PC-3 (cell line): ENCODE data around the gene SLAMF7. TPM values are rescaled to one million over a fixed set of nuclear protein-coding genes. Genes with fewer than 3 reads are reported as not detected.

Experiments used
- ATAC-seq: fragments of 200-7000 bp; cut with Tn5 transposase; 2 replicates; pipeline ENCODE4 v1.9.1; 2020; ENCODE audit warnings: mild to moderate bottlenecking, moderate library complexity
- BruUV-seq: library from RNA; stranded (reverse); fragments of 400-500 nt; replicated peaks from 2 replicates; lab custom pipeline; 2021; lab: Mats Ljungman, UMichigan
- CTCF ChIA-PET: fragments of 300-600 bp; sonication (Branson Sonifier 250); formaldehyde crosslinking; loops from one replicate; lab custom pipeline; 2022; ENCODE audit warnings: antibody characterized with exemption; lab: Charles Lee
- POLR2A ChIA-PET: fragments of 300-600 bp; sonication (Branson Sonifier 250); formaldehyde crosslinking; loops from one replicate; lab custom pipeline; 2022; ENCODE audit warnings: antibody characterized with exemption; ENCODE audit not compliant: unreplicated experiment; lab: Charles Lee
- DNase-seq: peaks from one replicate; pipeline ENCODE4 v3.0.0-alpha.2; 2015
- H2AFZ ChIP-seq: fragments of 300-600 bp; sonication (generic); 2 replicates; pipeline ENCODE4 v1.6.0; 2016; ENCODE audit warnings: antibody characterized with exemption, low read length
- H3F3A ChIP-seq: fragments of 300-600 bp; sonication (generic); one replicate; pipeline ENCODE4 v1.6.0; 2017; ENCODE audit warnings: antibody characterized with exemption, low read length, control low read depth, mild to moderate bottlenecking; ENCODE audit not compliant: unreplicated experiment
- H3K27ac ChIP-seq: fragments of 300-600 bp; sonication (generic); 2 replicates; pipeline ENCODE4 v1.5.1; 2016; ENCODE audit warnings: mild to moderate bottlenecking, low read length
- H3K27me3 ChIP-seq: fragments of 300-600 bp; sonication (generic); 2 replicates; pipeline ENCODE4 v1.6.1; 2016; ENCODE audit warnings: low read length, mixed read lengths
- H3K36me3 ChIP-seq: fragments of 300-600 bp; sonication (generic); 2 replicates; pipeline ENCODE4 v1.6.1; 2016; ENCODE audit warnings: low read depth, mixed run types, low read length, mixed read lengths
- H3K4me1 ChIP-seq: fragments of 300-600 bp; sonication (generic); 2 replicates; pipeline ENCODE4 v1.5.1; 2016; ENCODE audit warnings: low read length; ENCODE audit not compliant: insufficient read depth
- H3K4me2 ChIP-seq: fragments of 300-600 bp; sonication (generic); 2 replicates; pipeline ENCODE4 v1.6.0; 2016; ENCODE audit warnings: low read length
- H3K4me3 ChIP-seq: fragments of 300-600 bp; sonication (generic); 2 replicates; pipeline ENCODE4 v1.5.1; 2016; ENCODE audit warnings: mild to moderate bottlenecking, low read length, mixed read lengths
- H3K79me2 ChIP-seq: fragments of 300-600 bp; sonication (generic); 2 replicates; pipeline ENCODE4 v1.6.1; 2017; ENCODE audit warnings: low read length, mixed read lengths
- H3K9ac ChIP-seq: fragments of 300-600 bp; sonication (generic); 2 replicates; pipeline ENCODE4 v1.6.0; 2016; ENCODE audit warnings: mild to moderate bottlenecking, low read length
- H3K9me2 ChIP-seq: fragments of 300-600 bp; sonication (generic); replicated peaks from 2 replicates; pipeline ENCODE4 v1.6.1; 2016; ENCODE audit warnings: mixed run types, low read length, mixed read lengths
- H3K9me3 ChIP-seq: fragments of 300-600 bp; sonication (generic); 2 replicates; pipeline ENCODE4 v1.6.1; 2016; ENCODE audit warnings: low read length, mixed read lengths
- H4K20me1 ChIP-seq: fragments of 300-600 bp; sonication (generic); 2 replicates; pipeline ENCODE4 v1.6.1; 2016; ENCODE audit warnings: low read length, mixed read lengths
- EZH2 ChIP-seq: fragments of 300-600 bp; sonication (generic); IDR thresholded peaks from one replicate; pipeline ENCODE4 v1.6.1; 2017; ENCODE audit warnings: antibody characterized with exemption, mild to moderate bottlenecking, low read length; ENCODE audit not compliant: unreplicated experiment
- EZH2phosphoT487 ChIP-seq: fragments of 300-600 bp; sonication (generic); IDR thresholded peaks from 2 replicates; pipeline ENCODE4 v1.6.1; 2018; ENCODE audit warnings: mild to moderate bottlenecking, antibody characterized with exemption, low read length, borderline replicate concordance
- intact Hi-C: fragments of 100-400 bp; cut with micrococcal nuclease; formaldehyde crosslinking; loops from 2 replicates; pipeline ENCODE4 v1.9.0; 2023
- total RNA-seq: library from RNA; depleted of rRNA; stranded (reverse); fragments of >200 nt; gene quantifications from 2 replicates; pipeline ENCODE4 v1.2.3, GENCODE V29; 2014
- TF ChIP-seq, protein P1 (sequence below): fragments of 300-600 bp; sonication (generic); conservative IDR thresholded peaks from 2 replicates; pipeline ENCODE4 v1.5.1; 2017; ENCODE audit warnings: antibody characterized with exemption, low read depth, mild to moderate bottlenecking, low read length

The SLAMF7 gene
- total RNA-seq, 1 experiment from 2014 or later, result 0.15 TPM

DNA sequence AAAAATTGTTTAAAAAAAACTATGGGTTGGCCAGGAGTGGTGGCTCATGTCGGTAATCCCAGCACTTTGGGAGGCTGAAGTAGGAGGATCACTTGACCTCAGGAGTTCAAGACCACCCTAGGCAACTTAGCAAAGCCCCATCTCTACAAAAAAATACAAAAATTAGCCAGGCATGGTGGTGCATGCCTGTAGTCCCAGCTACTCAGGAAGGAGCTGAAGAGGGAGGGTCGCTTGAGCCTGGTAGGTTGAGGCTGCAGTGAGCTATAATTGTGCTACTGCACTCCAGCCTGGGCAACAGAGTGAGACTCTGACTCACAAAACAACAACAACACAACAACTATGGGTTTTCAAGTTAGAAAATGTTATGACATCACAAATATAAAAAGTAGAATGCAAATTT, 16.4 kb downstream of the SLAMF7 start:
- Histone ChIP-seq H3K4me3 (no peak overlapping the region), H3K9me2 (no peaks in the 10 kb centered on the region), H3K4me1 (no peaks in the 10 kb centered on the region), H4K20me1 (no peaks in the 10 kb centered on the region), H3K36me3 (no peaks in the 10 kb centered on the region), H3K27ac (no peak overlapping the region), H3K4me2 (no peak overlapping the region), H2AFZ (no peak overlapping the region), H3K27me3 (peaks cover 32% of the 10 kb centered on the region), H3F3A (no peaks in the 10 kb centered on the region), H3K9me3 (no peaks in the 10 kb centered on the region), H3K9ac (no peak overlapping the region), H3K79me2 (no peaks in the 10 kb centered on the region)
- BruUV-seq, result no TSS peak
- DNase-seq (no peak), ATAC-seq (no peak)
- ChIA-PET POLR2A (no interaction called here), CTCF (no interaction called here)
- TF ChIP-seq, protein P1, sequence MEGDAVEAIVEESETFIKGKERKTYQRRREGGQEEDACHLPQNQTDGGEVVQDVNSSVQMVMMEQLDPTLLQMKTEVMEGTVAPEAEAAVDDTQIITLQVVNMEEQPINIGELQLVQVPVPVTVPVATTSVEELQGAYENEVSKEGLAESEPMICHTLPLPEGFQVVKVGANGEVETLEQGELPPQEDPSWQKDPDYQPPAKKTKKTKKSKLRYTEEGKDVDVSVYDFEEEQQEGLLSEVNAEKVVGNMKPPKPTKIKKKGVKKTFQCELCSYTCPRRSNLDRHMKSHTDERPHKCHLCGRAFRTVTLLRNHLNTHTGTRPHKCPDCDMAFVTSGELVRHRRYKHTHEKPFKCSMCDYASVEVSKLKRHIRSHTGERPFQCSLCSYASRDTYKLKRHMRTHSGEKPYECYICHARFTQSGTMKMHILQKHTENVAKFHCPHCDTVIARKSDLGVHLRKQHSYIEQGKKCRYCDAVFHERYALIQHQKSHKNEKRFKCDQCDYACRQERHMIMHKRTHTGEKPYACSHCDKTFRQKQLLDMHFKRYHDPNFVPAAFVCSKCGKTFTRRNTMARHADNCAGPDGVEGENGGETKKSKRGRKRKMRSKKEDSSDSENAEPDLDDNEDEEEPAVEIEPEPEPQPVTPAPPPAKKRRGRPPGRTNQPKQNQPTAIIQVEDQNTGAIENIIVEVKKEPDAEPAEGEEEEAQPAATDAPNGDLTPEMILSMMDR, result no peak
- TF ChIP-seq EZH2, result no peak
- no peak for TF ChIP-seq EZH2phosphoT487
- intact Hi-C loops, result no loop called here

DNA sequence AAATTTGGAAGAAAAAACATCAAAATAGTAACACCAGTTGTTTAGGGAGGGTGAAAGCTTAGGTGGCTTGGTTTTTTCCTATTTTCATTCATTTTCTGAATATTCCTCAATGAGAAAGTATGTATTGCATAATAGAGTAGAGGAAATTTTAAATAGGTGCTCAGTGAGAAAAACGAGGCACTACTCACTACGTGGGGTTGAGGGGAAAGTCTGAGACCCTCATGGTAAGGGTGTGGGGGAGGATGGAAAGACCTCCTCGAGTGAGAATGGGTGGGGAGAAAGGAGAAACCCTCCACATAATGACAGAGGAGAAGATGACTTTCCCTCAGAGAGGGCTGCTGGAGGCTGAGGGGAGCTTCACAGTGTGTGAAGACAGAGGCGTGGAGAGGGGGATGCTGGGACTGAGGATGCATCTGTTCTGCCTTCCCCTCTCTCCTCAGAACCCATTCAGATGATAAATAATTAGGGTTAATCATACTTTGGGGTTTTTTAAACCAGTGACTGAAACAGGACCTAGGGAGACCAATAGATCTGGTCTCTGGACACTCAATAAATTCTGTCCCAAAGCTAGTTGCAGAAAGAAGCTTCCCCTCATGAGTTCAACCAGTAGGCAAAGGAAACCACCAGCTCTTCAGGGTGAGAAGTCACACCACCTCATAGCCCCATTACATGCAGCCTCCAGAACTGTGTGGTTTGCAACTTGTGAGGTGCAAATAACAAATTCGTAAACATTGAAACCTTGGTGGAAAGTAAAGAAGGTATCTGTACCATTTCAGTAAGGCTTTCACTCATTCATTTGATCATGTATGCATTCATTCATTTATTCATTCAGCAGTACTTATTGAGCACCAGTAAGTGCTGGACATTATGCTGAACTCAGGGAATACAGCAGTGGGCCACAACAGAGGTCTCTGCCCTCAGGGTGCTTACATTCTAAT, 17.1 kb downstream of the SLAMF7 start:
- POLR2A ChIA-PET, result interaction anchor here (0.6 kb wide), 1 partner anchor 17 kb away, joined by 4 read pairs; no protein-coding TSS in a partner anchor

More for the DNA sequence above, 17.1 kb downstream of the SLAMF7 start:
- Histone ChIP-seq H3K9me2 (no peaks in the 10 kb centered on the region), H3K36me3 (no peaks in the 10 kb centered on the region), H4K20me1 (no peaks in the 10 kb centered on the region), H3K4me1 (no peaks in the 10 kb centered on the region), H3K9me3 (no peaks in the 10 kb centered on the region), H2AFZ (no peak overlapping the region), H3K27me3 (peaks cover 24% of the 10 kb centered on the region), H3K9ac (no peak overlapping the region), H3F3A (no peaks in the 10 kb centered on the region), H3K79me2 (no peaks in the 10 kb centered on the region), H3K4me2 (no peak overlapping the region), H3K4me3 (no peak overlapping the region), H3K27ac (no peak overlapping the region)
- CTCF ChIA-PET, result no interaction called here
- BruUV-seq, result no TSS peak
- DNase-seq (no peak), ATAC-seq (no peak)
- TF ChIP-seq EZH2 (no peak), EZH2phosphoT487 (no peak)
- TF ChIP-seq, protein P1, result no peak
- intact Hi-C loops, result no loop called here
